ENCODE measurements around the gene KIF26B.
"Not testable (repeated sequence)": the region's sequence is repeated elsewhere in the genome, so short reads cannot be mapped to it uniquely, and the experiment has no call there.

The KIF26B gene

DNA sequence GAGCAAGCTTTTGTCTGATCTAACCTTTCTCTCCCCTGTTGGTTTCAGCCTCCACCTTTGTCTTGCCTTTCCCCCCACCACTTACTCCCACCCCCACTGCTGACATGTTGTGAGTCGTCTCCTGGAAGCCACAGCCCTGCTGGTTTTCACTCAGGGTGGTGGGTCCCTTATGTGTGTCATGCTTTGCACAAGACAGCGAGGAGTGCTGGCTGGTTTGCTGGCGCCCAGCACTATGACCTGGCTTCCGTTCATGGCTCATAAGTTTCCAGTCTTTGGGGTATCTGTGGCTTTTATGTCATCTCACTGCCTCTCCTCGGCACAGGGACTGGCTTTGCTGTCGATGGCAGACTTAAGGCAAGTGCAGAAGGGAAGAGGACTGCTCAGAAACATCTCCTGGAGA lies 177.7 kb downstream of the KIF26B start:
- no peak overlapping the region for H2AFZ ChIP-seq (ENCODE audit: low read depth, low read length)
- H3K9ac ChIP-seq (ENCODE audit: low read length) = no peak overlapping the region
- TF ChIP-seq CTCF (IDR thresholded peaks at IDR 0.05; ENCODE audit: low read depth, low read length) (no peak), EZH2phosphoT487 (IDR thresholded peaks at IDR 0.05; ENCODE audit: low read depth) (no peak)

DNA sequence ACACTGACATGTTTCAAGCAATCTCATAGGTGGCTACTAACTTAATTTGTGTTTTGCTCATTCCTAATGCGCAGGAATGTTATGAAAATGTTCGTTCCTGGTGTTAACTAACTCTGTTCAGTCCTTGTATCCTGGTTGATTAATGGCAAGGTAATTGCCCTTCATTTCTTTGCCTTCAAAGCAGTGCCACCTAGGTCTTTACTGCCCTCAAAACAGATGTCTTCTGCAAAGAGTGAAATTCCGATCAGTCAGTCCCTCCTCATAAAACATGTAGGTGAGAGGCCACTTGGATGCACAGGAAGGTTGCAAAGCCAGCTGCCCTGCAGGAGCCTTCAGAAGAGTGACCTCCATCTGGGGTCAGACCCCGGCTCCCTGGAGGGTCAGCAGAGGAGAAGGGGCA lies 179.4 kb downstream of the KIF26B start:
- Histone ChIP-seq H2AFZ (ENCODE audit: low read depth, low read length) (no peak overlapping the region), H4K20me1 (ENCODE audit: insufficient read depth, low read length) (no peaks in the 10 kb centered on the region), H3K79me2 (ENCODE audit: low read length) (no peaks in the 10 kb centered on the region), H3K9ac (ENCODE audit: low read length) (no peak overlapping the region), H3K27ac (ENCODE audit: low read length) (no peak overlapping the region), H3K4me3 (ENCODE audit: low read length) (no peak overlapping the region), H3K36me3 (replicated peaks; ENCODE audit: low read depth, low read length) (no peaks in the 10 kb centered on the region), H3K4me1 (ENCODE audit: low read length) (peaks cover 4% of the 10 kb centered on the region; the same call in 1 of the 2 replicates), H3K27me3 (ENCODE audit: low read depth, low read length) (no peaks in the 10 kb centered on the region), H3K4me2 (ENCODE audit: low read length) (no peak overlapping the region), H3K9me3 (ENCODE audit: insufficient read depth, low read length) (no peaks in the 10 kb centered on the region)
- TF ChIP-seq CTCF (IDR thresholded peaks at IDR 0.05; ENCODE audit: low read depth, low read length) (no peak), EZH2phosphoT487 (IDR thresholded peaks at IDR 0.05; ENCODE audit: low read depth) (no peak)

More for the DNA sequence above, 177.7 kb downstream of the KIF26B start:
- Histone ChIP-seq H3K27ac (ENCODE audit: low read length) (no peak overlapping the region), H3K4me3 (ENCODE audit: low read length) (no peak overlapping the region), H3K4me2 (ENCODE audit: low read length) (no peak overlapping the region), H3K79me2 (ENCODE audit: low read length) (no peaks in the 10 kb centered on the region), H3K9me3 (ENCODE audit: insufficient read depth, low read length) (no peaks in the 10 kb centered on the region), H3K27me3 (ENCODE audit: low read depth, low read length) (peaks cover 3% of the 10 kb centered on the region; the same call in 1 of the 2 replicates), H4K20me1 (ENCODE audit: insufficient read depth, low read length) (no peaks in the 10 kb centered on the region), H3K4me1 (ENCODE audit: low read length) (no peaks in the 10 kb centered on the region), H3K36me3 (replicated peaks; ENCODE audit: low read depth, low read length) (no peaks in the 10 kb centered on the region)

GRCh38 chr1:245334827-245335490 lies 180.2 kb downstream of the KIF26B start:
- Histone ChIP-seq H3K27me3 (ENCODE audit: low read depth, low read length) (no peaks in the 10 kb centered on the region), H3K9ac (ENCODE audit: low read length) (no peak overlapping the region), H2AFZ (ENCODE audit: low read depth, low read length) (no peak overlapping the region), H3K4me1 (ENCODE audit: low read length) (peaks cover 4% of the 10 kb centered on the region; the same call in 1 of the 2 replicates), H4K20me1 (ENCODE audit: insufficient read depth, low read length) (no peaks in the 10 kb centered on the region), H3K9me3 (ENCODE audit: insufficient read depth, low read length) (no peaks in the 10 kb centered on the region), H3K79me2 (ENCODE audit: low read length) (no peaks in the 10 kb centered on the region), H3K27ac (ENCODE audit: low read length) (no peak overlapping the region), H3K4me3 (ENCODE audit: low read length) (no peak overlapping the region), H3K36me3 (replicated peaks; ENCODE audit: low read depth, low read length) (no peaks in the 10 kb centered on the region), H3K4me2 (ENCODE audit: low read length) (no peak overlapping the region)
- no peak for TF ChIP-seq CTCF (IDR thresholded peaks at IDR 0.05; ENCODE audit: low read depth, low read length)
- TF ChIP-seq EZH2phosphoT487 (IDR thresholded peaks at IDR 0.05; ENCODE audit: low read depth) = no peak

- H3K4me1 ChIP-seq (ENCODE audit: low read length); H3K27ac ChIP-seq (ENCODE audit: low read length); H3K9ac ChIP-seq (ENCODE audit: low read length); H2AFZ ChIP-seq (ENCODE audit: low read depth, low read length); H3K36me3 ChIP-seq (replicated peaks; ENCODE audit: low read depth, low read length); H3K79me2 ChIP-seq (ENCODE audit: low read length); H3K4me2 ChIP-seq (ENCODE audit: low read length); H3K27me3 ChIP-seq (ENCODE audit: low read depth, low read length); H4K20me1 ChIP-seq (ENCODE audit: insufficient read depth, low read length); H3K9me3 ChIP-seq (ENCODE audit: insufficient read depth, low read length); H3K4me3 ChIP-seq (ENCODE audit: low read length): not testable (repeated sequence)
Measured at GRCh38 chr1:245335684-245336083, 180.9 kb downstream of the KIF26B start.

All from OCI-LY3 (cell line).